NCI-H2029 (cell line): Measurements from ENCODE around the gene GTSE1.

ENCODE experiments used
- DNase-seq: peaks from one replicate; lab custom pipeline; 2025; lab: John Stamatoyannopoulos, UW

GTSE1 gene

DNA sequence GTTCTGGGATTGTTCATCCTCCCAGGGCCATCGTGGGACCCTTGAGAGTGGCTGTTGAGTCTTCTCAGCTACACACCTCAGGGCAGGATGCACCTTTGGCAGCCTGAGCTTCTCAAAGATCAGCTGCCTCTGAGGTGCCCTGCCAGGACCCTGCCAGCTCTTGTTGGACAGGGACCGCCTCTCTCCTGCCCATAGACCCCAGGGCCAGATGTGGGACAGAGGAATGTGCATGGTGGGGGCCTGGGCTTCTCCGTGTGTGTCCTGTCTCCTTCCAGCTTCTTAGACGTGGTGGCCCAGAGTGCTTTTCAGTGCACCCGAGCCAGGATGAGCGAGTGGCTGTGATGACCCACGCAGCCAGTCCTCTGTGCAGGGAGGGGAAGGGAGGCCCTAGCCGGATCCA, 32.9 kb downstream of the GTSE1 start:
- no peak for DNase-seq

DNA sequence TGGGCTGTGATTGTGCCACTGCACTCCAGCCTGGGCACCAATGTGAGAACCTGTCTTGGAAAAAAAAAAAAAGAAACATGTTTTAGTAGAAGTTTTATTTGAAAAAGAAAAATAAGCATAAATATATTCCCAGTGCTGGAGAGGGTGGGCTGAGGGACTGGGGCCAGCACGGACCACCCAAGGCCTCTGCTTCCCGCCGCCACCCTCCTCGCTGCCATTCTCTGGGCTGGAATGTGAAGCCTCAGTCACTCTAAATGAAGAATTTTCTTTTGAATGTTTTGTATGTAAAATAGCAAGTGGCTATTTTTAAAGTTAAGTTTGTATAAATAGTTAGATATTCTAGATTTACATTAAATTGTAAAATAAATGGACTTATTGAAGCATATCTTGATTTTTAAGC, 33.8 kb downstream of the GTSE1 start:
- no peak for DNase-seq

DNA sequence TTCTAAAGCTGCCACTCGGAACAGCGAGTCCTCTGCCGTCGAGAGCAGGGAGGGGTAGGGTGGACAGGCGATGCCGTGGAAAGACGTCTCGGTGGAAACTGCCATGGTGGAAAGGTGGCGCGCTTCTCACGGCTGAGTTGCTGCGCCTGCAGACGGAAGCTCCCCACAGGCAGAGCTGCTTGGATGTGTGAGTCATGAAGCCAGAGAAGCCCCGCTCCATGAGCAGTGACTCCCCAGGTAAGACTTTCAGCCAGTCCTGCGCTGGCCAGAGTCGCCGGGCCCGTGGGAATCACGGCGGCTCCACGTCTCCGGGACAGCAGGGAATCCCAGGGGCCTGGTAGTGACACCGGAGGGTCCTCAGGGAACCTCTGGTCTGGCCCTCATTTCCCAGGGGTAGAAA, 34.8 kb downstream of the GTSE1 start:
- no peak for DNase-seq

DNA sequence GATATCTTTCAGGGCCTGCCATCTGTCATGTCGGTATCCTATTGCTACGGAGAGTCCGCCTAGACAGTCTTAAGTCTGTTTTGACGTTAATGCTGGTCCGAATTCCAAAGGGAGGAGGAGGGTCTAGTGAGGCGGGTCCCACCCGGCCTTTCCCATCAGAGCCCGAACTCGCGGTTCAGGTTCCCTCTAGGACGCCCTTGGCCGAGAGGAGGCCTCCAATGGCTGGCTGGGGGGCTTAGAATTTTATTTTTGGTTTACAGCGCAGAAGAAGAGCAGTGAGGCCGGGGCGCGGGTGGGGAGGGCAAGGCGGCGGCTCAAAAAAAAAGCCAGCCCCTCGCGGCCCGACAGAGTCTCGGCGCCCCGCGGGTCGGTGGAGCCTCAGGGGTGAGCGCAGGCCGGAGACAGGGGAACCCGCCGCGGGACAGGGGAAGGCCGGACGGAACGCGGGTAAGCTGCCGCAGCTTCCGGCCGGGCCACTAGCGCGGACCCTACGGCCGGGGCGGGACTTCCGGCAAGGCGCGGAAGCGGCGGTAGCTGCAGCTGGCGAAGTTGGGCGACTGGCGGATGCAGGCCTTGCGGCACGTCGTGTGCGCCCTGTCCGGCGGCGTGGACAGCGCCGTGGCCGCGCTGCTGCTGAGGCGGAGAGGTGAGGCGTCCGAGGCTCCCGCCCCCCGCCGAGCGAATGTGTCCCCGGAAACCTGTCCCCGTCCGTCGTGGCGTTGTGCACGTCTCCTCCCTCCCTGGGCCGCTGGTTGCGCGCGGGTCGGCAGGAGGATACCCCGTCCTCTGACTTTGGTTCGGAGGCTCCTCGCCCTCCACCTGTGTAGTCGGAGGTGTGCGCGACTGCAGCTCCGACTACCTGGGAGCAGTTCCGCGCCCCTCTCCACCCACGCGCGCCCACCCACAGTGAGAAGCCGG, 38.8 kb downstream of the GTSE1 start, which contains the start of gene TRMU:
Gene TRMU (plus strand): TSS at position 514 of the 918 bp plus-strand sequence. CDS start 51 bp downstream, at position 565.
- peak; percentile 55 for DNase-seq

DNA sequence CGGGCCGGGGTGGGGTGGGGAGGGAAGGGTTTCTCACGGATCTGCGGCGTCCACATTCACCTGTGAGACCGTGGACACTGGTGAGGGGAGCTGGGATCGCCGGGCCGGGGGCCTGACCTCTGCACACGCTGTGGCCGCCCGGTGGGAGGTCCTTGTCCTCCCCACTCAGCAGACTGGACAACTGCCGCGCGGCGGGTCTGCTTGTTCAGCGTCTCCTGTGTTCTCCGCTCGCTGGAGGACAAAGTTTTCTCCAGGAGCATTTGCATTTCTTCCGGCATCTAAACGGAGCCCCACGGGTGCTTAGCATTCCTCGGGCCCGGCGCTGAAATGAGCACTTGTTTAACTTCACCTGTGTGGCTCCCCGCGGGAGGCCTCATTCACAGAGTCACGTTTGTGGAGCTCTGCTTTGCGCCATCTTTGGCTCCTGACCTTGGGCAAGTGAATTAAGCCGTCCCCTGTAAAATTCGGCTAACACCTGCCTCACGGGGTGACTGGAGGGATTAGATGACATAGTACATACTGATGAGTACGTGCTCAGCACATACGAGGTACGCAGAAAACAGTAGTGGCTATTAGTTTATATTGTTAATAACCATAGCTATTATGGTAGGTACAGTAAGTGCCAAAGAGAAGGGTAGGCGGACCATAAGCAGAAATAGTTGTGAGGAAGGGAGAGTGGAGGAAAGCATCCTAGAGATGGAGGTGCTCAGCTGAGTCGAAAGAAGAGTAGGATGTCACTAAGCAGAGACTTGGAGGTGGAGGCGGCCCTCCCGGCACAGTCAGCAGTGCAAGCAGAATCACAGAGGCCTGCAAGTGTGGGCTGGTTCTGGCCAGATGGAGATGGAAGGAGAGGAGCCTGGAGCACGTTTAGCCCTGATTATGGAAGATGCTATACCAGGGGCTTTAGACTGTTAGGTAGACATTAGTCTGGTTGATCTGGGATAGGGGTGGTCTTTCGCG, 39.7 kb downstream of the GTSE1 start:
- no peak for DNase-seq

DNA sequence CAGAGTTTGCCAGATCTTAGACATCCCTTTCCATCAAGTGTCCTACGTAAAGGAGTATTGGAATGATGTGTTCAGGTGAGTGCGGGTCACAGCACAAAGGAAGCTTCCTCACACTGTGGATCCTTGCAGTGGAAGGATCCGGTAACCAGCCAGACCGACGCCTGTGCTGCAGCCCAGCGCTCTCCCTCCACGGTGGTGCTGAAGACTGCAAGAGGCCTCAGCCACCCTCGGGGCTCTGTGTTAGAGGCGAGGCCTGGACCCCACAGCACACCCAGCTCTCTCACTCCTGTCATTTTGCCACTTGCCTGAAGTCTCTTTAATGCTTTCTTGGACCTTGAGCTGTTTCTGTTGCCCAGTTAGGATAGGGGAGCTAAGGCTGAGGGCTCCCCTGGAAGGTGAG, 41.2 kb downstream of the GTSE1 start:
- no peak for DNase-seq

DNA sequence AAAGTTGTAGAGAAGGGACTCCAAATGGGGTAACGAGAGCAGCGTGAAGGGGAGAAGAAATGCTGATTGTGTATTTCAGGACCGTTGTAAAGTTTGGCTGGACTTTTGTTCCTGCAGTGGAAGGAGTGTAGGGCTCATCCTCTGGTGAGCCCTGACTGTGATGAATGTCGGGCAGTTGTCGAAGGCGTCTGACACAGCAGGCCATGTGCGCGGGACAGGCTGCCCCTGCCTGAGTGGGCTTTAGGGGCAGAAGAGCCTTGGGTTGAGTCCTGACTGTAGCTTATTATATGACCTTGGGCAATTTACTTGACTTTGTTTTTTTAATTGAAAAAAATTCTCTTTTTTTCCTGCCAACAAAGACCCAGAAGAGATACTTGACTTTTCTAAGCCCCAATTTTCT, 42.0 kb downstream of the GTSE1 start:
- no peak for DNase-seq

DNA sequence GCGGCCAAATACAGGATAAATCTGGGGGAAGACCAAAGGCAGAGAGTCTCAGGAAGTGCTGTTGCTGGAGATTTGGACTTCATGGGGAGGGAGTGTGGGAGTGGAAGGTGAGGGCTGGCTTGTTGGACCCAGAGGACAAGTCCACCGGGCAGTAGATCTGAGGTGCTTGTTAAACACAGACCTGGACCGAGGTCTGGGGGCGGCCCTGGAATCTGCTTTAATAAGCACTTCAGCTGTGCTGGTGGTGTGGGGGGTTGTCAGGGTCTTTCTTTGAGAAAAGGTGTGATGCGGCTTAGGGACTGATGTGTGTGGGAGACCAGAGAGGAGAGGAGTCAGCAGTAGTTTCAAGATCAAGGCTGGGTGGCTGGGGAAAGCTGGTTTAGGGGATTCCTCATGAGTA, 43.3 kb downstream of the GTSE1 start:
- no peak for DNase-seq

DNA sequence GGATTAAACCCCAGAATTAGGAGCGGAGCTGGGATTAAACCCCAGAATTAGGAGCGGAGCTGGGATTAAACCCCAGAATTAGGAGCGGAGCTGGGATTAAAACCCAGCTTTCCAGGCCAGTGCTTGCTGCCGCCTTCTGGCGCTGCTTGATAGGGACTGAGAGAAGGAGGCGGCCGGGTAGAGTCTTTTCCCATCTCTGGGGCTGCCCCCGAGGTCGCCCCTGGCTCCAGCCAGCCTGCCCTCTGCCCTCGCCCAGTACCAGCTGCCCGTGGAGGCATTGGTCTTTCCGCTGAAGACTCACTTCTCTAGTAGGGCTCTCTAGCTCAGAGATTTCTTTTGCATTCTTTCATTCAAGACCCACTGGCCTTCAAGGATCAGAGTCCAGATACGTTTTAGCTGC, 44.0 kb downstream of the GTSE1 start:
- DNase-seq: no peak

DNA sequence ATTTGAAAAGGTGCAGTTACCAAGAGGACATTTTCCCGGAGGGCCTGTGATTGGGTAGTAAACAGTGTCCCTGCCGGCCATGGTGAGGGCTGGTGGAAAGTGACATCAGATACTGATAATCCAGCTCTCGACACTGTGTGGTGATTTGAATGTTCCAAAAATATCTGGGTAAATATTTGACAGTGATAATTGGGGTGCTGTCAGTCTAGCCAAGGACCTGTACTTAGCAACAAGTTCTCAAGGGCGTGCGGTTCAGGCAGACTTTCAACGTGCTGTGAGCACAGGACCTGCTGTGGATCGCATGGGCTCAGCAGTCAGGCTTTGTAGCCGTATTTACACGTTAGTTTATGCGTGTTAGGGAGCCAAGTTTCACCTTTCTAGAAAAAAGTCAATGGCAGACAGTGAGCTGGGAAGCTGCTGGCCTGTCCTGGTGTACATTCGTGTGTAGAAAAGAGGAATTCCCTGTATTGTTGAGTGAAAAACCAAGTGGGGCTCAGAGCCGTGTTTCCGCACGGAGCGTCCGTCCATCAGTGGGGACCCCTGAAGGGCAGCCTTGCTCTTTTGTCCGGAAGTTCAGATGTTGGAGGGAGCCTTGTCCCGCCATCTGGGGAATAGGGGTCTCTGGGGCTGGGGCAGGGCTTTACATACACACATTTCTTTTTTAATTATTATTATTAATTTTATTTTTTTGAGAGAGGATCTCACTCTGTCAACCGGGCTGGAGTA, 50.2 kb downstream of the GTSE1 start:
- no peak for DNase-seq

DNA sequence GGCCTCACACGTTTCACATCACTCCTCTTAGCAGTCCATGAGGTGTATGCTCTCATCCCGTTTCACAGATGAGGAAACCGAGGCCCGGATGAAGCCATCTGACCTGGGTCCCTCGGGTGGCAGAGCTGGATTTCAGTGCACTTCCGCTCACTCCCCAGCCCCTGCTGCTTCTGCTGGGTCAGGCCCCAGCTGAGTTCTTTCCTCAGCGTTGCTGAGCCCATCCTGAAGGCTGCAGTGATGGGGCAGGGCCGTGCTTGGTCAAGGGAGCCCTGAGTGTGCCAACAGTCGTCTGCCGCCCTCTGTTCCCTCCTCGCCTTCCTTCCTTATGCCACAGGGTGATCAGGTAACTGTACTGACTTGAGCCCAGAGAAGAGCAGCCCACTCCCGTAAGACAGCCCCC, 51.0 kb downstream of the GTSE1 start:
- no peak for DNase-seq

DNA sequence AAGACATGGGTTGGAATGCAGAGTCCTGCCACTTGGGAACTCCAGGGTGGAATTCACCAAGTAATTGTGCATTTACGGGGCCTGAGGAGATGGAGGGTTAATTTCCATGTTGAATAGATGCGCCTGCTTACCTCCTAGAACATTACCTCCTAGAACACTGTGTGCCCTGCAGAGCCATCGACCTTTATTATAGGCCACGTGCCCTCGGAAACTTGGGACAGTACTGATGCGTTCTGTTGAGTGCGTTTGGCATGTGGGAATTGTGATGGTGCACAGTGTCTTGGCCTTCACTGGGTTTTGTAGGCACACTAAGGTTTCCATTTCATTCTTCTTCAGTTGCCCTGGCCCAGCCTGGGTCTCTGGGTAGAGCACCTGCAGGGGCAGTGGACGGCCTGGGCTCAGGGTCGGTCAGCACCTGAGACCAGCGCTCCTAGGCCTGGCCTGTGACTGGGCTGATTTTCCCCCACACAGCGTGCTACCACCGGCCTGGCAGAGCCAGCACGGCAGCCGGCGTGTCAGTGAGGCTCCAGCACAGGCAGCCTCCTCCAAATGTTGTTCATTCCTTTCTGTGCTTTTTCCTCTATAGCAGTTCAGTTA, 51.5 kb downstream of the GTSE1 start:
- DNase-seq: no peak

DNA sequence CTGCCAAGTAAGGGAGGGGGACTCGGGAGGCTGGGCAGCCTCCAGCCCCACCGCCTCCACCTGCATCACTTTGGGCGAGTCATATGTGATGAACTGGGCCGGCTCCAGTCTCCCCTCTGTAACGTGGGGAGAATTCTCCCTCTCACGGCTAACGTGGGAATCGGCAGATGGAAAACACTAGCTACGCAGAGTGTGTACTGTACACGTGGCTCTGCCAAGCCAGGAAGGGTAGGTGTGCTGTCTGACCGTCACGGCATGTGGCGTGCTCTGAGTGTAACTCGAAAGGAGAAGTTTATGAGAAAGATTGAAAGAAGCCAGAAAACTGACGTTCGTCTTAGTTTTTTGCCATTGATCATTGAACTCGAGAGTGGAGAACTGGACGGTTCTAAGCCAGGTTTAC, 52.6 kb downstream of the GTSE1 start:
- DNase-seq: no peak

DNA sequence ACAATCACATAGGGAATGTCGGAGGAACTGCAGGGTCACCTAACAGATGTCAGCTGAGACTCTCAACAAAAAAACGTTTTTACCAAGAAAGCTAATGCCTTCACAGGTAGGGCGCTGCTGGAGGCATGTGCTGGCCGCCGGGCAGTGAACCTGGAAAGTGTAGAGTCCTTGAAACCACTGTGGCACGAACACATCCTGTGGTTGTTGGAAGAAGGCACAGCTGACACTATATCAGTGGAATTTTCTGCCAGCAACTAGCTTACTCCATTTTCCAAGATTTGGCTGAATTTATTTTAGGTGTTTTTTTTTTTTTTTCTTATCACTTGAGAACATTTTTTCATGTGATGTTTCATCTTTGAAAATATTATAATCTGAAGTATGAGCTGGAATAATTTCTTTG, 53.0 kb downstream of the GTSE1 start:
- no peak for DNase-seq

DNA sequence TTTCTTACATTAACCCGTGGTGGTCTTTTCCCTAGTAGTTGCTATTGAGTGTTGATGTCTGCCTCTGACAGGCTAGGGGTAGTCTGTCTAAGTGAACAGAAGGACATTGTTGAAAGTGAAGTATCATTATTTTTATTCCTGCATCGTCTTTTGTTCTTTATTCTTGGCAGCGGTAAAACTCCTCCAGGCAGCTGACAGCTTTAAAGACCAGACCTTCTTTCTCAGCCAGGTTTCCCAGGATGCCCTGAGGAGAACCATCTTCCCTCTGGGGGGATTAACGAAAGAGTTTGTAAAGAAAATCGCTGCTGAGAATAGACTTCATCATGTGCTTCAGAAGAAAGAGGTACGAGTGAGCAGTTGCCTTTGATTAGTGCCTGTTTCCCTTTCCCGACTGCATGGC, 53.5 kb downstream of the GTSE1 start:
- no peak for DNase-seq

DNA sequence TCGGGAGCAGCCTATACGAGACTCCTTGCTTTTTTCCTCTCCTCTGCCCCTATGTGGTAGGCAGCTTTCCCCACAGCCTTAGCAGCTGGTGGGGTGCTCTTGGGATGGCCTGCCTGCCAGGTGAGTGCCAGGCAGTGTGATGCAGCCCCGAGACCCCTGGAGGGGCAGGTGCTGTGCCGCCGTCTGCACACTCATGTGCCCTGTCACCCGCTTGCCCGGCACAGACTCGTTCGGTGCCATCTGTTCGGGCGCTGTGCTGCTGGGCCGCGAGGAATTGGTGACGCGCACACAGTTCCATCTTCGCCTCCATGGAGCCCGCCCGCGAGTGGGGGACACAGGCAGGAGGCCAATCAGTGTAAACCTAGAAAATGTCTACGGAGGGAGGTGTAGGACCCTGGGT, 54.0 kb downstream of the GTSE1 start:
- no peak for DNase-seq

DNA sequence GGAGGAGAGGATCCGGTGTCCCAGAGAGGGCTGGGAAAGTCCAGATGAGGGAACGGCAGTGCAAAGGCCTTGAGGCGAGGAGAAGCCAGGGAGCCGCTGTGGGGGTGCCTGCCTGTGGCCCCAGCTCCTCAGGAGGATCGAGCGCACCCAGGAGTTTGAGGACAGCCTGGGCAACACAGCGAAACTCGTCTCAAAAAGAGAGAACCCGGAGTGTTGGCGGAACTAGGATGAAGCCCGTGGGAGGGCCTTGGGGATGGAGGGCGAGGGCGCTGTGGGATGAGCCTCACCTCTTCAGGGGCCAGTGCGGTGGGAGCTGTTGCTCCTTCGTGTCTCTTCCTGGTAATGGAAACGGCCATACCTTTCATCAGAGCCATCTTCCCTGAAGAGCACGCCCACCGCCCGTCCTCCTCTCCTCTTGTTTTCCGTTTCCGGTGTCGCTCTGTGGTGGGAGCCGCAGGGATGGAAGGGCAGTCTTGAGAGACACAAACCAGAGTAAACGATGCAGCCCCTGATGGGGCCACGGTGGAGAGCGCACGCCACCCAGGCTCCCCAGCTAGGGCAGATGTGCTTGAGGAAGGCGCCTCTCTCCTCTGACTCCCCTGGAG, 54.6 kb downstream of the GTSE1 start:
- no peak for DNase-seq

DNA sequence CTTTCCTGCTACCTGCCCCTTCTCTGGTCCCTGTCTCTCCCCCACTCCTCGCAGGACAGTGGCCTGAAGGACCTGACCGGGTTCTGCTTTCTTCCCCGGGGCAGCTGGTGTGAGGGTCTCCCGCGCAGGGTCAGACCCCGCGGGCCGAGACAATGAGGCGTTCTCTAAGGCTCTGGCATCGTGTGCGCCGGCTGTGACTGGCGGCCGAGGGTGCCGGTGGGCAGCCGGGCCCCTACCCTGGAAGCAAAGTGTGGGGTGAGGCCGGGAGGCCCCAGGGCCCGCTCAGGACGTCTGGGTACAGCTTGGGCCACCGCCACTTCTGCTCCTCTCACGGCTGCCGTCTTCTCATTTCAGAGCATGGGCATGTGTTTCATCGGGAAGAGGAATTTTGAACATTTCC, 55.1 kb downstream of the GTSE1 start:
- no peak for DNase-seq

DNA sequence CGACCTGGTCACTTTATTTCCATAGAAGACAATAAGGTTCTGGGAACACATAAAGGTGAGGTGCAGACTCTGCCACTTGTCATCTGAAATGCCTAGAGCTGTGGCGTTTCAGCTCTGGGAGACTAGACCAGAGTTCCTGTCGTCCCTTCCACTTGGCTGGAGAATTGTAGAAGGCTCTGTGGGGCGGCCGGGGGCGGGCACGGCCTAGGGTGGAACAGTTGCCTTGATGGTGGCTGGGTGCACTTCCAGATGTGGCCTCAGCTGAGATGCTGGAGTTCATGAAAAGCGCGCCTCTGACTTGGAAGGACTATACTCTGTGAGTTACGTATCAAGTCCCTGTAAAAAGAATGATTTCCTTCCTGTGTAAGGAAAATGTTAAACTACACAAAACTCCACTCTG, 55.6 kb downstream of the GTSE1 start:
- DNase-seq: no peak

DNA sequence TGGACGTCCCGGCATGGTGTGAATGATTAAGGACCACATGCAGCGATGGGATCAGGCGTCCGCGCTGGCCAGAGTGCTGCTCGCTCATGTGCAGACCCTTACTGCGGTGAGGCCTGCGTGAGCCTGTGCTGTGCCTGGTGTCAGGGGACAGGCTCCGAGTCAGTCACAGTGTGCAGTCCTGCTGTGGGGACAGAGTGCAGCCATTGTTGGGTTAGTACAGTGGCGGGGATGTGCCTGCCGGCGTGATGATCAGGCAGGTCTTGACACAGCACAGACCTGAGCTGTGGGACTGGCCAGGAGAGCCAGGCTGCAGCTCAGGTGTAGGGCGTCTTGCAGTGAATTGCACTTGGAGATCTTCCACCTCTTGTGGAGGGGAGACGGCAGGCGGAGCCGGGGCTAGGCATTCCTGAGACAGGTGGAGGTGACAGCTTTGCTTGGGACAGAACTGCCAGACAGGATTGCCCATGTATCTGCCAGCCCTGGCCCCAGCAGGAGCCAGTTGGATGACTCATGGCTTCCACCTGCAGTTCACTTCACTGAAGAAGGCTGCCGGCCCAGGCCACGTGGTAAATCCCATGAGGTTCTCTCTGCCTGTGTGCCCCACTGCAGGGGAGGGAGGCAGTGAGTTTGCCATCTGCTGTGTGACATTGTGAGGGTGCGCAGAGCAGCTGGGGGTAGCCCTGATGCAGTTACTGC, 56.2 kb downstream of the GTSE1 start:
- DNase-seq: no peak
